ENCODE results near the gene PPP1R26.
A peak's percentile ranks its signal among the peaks of the same experiment; 100 is the strongest.

Gene PPP1R26

DNA sequence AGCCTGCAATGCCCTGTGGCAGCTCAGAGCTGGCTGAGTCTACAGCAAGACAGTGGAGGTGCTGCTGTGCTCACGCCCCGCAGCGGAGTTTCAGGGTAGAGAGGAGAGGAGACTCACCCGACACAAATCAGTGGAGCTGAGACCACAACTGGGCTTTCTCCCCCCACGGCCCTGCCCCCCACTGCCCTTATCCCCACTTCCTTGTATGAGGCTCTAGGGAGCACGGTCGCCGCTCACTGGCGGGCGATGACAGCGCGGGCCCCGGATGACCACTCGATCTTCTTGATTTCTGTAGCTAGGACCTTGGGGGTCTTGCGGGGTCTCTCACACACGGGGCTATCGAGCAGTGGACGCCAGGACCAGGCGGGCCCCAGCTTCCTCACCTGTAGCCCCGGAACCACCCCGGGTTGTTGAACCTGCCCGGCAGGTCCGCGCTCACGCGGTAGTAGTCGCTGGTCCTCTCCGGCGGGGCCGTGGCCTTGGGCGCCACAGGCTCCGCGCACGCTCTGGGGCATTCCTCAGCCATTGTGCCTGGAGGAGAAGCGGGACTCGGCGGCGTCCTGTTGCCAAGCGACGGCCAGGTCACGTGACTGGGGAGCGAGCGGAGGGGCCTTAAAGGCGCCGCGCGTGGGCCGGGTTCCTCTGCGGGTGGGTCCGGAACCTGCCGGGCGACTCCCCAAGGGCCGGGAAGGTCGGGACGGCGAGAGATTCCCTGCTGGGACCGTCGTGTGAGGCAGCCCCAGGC is 19.9 kb downstream of the PPP1R26 start:
- DNase-seq (ENCODE audit: low spot score in 2 of 2) (peak; percentile 70 to 81), ATAC-seq (replicated peaks; ENCODE audit: extremely low read depth, poor library complexity, severe bottlenecking) (peak; percentile 70)
- H3K36me3 Mint-ChIP-seq (ENCODE audit: insufficient read depth): peaks cover 16% of the 10 kb centered on the region
- peaks cover 29% of the 10 kb centered on the region for H3K4me1 Mint-ChIP-seq
- peak overlapping the region; percentile 70 for H3K27ac Mint-ChIP-seq (ENCODE audit: low read depth)
- peaks cover 20% of the 10 kb centered on the region for H3K27me3 Mint-ChIP-seq
- peak overlapping the region; percentile 91 for H3K4me3 Mint-ChIP-seq
- H3K9me3 Mint-ChIP-seq: no peaks in the 10 kb centered on the region

GRCh38 chr9:135500071-135500524 is 20.5 kb downstream of the PPP1R26 start:
- DNase-seq (ENCODE audit: low spot score in 2 of 2) (no peak), ATAC-seq (replicated peaks; ENCODE audit: extremely low read depth, poor library complexity, severe bottlenecking) (no peak)
- H3K27ac Mint-ChIP-seq (ENCODE audit: low read depth): peak overlapping the region; percentile 75
- no peaks in the 10 kb centered on the region for H3K9me3 Mint-ChIP-seq
- H3K4me1 Mint-ChIP-seq: peaks cover 29% of the 10 kb centered on the region
- H3K36me3 Mint-ChIP-seq (ENCODE audit: insufficient read depth): peaks cover 18% of the 10 kb centered on the region
- H3K27me3 Mint-ChIP-seq: peaks cover 14% of the 10 kb centered on the region
- peak overlapping the region; percentile 91 for H3K4me3 Mint-ChIP-seq

DNA sequence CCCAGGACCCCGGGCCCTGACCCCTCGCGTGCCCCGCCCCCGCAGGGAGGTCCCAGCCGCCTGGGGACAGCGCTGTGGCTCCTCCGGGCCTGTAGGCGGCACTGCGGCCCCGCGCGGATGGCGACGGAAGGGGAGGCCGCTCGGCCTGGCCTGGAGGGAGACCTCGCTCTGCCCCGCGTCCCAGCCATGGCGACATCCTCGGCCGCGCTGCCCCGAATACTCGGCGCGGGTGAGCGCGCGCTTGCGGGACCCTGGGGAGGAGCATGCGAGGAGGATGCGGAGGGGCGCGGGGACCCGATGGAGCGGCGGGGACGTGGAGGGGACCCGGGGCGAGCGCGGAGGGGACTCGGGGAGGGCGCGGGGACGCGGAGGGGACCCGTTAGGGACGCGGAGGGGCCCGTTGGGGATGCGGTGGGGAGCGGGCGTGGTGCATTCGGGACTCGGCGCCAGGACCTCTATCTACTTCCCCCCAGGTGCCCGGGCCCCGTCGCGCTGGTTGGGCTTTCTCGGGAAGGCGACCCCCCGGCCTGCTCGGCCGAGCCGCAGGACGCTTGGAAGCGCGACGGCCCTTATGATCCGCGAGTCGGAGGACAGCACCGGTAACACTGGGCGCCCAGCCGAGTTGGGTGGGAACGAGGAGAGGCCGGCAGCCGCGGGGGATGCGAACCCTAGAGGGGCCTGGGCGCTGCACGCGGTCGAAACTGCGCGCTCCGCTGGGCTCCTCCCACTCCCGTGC is 21.1 kb downstream of the PPP1R26 start, which contains the start of gene MRPS2:
MRPS2 (plus strand) TSS at position 158 of the 736 bp plus-strand sequence; CDS start at position 187, 29 bp downstream.
- peak; percentile 69 to 72 for DNase-seq (ENCODE audit: low spot score in 2 of 2)
- Mint-ChIP-seq H3K36me3 (ENCODE audit: insufficient read depth) (peaks cover 18% of the 10 kb centered on the region), H3K4me3 (peak within 1 kb of the TSS; percentile 91), H3K4me1 (peaks cover 29% of the 10 kb centered on the region), H3K27ac (ENCODE audit: low read depth) (peak within 1 kb of the TSS; percentile 75), H3K27me3 (peaks cover 9% of the 10 kb centered on the region), H3K9me3 (no peaks in the 10 kb centered on the region)
- peak; percentile 91 for ATAC-seq (replicated peaks; ENCODE audit: extremely low read depth, poor library complexity, severe bottlenecking)

- peaks cover 9% of the 10 kb centered on the region for H3K27me3 Mint-ChIP-seq
- no peak for DNase-seq (ENCODE audit: low spot score in 2 of 2)
- no peak for ATAC-seq (replicated peaks; ENCODE audit: extremely low read depth, poor library complexity, severe bottlenecking)
- H3K4me3 Mint-ChIP-seq: peak overlapping the region; percentile 91
- peak overlapping the region; percentile 38 for H3K27ac Mint-ChIP-seq (ENCODE audit: low read depth)
- H3K4me1 Mint-ChIP-seq: peaks cover 29% of the 10 kb centered on the region
- no peaks in the 10 kb centered on the region for H3K9me3 Mint-ChIP-seq
- peaks cover 18% of the 10 kb centered on the region for H3K36me3 Mint-ChIP-seq (ENCODE audit: insufficient read depth)
Measured at GRCh38 chr9:135501261-135502167, 21.9 kb downstream of the PPP1R26 start.

DNA sequence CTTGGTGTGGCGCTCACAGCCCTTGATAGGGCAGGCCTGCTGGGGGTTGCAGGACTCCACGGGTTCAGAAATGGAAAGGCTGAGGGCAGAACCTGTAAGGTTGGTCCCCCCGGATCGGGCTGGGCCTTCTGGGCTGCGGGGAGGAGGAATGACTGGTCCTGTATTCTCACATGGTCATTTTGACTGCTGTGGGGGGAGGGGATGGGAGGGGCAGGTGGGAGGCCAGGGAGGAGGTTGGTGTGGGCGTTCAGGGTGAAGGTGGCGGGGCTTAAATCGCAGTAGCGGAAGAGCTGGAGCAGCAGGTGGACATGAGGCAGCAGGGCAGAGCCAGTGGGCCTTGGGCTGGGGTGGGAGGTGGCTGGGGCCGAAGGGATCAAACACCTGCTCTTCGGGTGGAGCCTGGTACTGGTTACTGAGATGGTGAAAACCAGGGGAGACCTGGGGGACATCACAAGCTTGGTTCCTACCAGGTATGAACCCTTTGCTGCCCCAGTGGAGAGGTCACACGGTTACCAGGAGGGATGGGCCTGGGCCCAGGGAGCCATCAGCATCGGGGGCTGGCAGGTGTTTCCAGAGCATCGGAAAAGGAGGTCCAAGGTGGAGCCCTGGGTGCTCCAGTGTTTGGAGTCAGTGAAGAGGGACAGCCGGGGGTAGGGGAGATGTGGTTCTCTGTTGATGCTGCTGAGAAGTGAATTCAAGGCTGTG is 22.7 kb downstream of the PPP1R26 start:
- peaks cover 29% of the 10 kb centered on the region for H3K4me1 Mint-ChIP-seq
- peaks cover 18% of the 10 kb centered on the region for H3K36me3 Mint-ChIP-seq (ENCODE audit: insufficient read depth)
- no peak for ATAC-seq (replicated peaks; ENCODE audit: extremely low read depth, poor library complexity, severe bottlenecking)
- peak overlapping the region; percentile 38 for H3K27ac Mint-ChIP-seq (ENCODE audit: low read depth)
- DNase-seq (ENCODE audit: low spot score in 2 of 2): no peak
- peak overlapping the region; percentile 91 for H3K4me3 Mint-ChIP-seq
- H3K9me3 Mint-ChIP-seq: no peaks in the 10 kb centered on the region
- peaks cover 9% of the 10 kb centered on the region for H3K27me3 Mint-ChIP-seq

DNA sequence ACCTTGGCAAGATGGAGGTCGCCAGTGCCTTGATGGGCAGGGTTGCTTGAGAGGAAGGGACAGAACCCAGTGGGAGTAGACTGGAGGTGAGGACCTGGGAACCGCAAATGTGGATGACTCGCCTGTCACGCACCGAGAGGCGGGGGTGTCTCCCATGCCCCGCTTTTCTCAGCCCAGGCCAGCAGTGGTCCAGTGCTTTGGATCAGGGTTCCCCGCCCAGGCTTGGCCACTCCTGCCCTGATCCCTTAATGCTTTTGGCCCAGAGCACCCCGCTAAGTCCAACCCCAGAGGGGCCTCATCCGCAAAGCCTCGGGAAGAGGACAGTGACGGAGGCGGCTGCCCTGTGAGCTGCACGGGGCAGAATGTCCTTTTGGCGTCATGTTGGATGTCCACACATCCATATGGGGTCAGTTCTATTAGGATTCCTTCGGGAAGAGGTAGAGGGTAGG is 23.3 kb downstream of the PPP1R26 start:
- Mint-ChIP-seq H3K9me3 (no peaks in the 10 kb centered on the region), H3K36me3 (ENCODE audit: insufficient read depth) (peaks cover 18% of the 10 kb centered on the region), H3K4me1 (peaks cover 29% of the 10 kb centered on the region), H3K27me3 (peaks cover 6% of the 10 kb centered on the region), H3K4me3 (peak overlapping the region; percentile 91), H3K27ac (ENCODE audit: low read depth) (no peak overlapping the region)
- no peak for DNase-seq (ENCODE audit: low spot score in 2 of 2)
- ATAC-seq (replicated peaks; ENCODE audit: extremely low read depth, poor library complexity, severe bottlenecking): no peak

DNA sequence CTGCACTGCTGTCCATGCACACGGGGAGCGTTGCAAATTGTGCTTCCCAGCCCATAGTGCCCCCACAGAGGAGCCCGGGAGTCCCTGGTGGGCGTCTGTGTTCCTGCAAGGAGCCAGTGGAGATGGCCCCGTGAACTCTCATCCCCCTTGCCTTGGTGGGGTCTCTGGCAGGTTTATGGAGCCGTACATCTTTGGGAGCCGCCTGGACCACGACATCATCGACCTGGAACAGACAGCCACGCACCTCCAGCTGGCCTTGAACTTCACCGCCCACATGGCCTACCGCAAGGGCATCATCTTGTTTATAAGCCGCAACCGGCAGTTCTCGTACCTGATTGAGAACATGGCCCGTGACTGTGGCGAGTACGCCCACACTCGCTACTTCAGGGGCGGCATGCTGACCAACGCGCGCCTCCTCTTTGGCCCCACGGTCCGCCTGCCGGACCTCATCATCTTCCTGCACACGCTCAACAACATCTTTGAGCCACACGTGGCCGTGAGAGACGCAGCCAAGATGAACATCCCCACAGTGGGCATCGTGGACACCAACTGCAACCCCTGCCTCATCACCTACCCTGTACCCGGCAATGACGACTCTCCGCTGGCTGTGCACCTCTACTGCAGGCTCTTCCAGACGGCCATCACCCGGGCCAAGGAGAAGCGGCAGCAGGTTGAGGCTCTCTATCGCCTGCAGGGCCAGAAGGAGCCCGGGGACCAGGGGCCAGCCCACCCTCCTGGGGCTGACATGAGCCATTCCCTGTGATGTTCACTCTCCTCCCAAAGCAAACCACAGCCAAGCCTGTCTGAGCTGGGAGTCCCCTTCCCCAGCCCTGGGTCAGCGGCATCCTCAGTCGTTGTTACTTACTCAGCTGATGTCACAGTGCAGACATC is 24.0 kb downstream of the PPP1R26 start:
- DNase-seq (ENCODE audit: low spot score in 2 of 2) (no peak), ATAC-seq (replicated peaks; ENCODE audit: extremely low read depth, poor library complexity, severe bottlenecking) (no peak)
- Mint-ChIP-seq H3K27ac (ENCODE audit: low read depth) (no peak overlapping the region), H3K4me3 (peak overlapping the region; percentile 91), H3K9me3 (peaks cover 3% of the 10 kb centered on the region), H3K4me1 (peaks cover 29% of the 10 kb centered on the region), H3K27me3 (no peaks in the 10 kb centered on the region), H3K36me3 (ENCODE audit: insufficient read depth) (peaks cover 18% of the 10 kb centered on the region)

DNA sequence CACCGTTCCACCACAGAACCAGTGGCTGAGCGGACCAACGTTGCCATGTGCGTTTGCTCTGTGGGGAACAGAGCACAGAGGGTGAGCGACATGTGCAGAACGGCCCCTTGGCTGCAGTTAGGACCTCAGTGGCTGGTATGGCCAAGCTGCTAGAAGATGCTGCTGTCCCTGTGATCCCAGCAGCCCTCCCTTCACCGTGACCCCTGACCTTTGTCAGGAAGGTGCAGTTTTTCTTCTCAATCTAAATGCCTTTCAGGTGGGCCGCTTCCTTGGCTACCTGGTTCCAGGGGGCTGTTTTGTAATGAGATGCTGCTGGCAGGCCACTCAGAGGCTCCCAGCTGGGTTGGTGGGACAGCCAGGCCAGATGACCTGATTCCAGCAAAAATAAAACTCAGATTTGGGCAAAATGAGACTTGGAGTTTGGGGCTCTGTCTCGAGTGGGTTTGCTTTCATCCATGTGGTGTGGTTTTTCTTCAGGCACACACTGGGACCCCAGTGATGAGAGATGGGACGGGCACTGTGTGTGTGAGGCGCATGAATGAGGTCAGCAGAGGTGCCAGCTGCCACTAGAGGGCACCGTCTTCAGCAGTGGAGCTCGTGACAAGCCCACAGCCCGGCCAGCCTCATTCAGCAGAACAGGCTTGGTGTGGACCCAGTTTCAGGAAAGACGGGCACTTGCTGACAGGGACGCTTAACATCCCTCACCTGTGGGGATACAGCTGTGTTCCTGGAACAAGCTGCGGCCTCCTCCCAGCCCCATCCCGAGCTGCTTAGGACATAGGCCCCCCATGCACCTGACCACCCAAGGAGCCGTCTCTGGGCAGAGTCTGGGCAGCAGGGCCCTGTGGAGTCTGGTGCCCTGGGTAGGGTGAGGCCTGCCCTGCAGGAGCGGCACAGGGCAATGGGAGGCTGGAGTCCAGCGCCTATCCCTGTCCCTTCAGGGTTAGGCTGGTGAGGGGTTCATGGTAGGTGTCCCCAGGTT is 25.0 kb downstream of the PPP1R26 start:
- no peak for DNase-seq (ENCODE audit: low spot score in 2 of 2)
- Mint-ChIP-seq H3K9me3 (peaks cover 13% of the 10 kb centered on the region), H3K27ac (ENCODE audit: low read depth) (no peak overlapping the region), H3K36me3 (ENCODE audit: insufficient read depth) (peaks cover 15% of the 10 kb centered on the region), H3K4me1 (peaks cover 25% of the 10 kb centered on the region), H3K4me3 (no peak overlapping the region), H3K27me3 (no peaks in the 10 kb centered on the region)
- no peak for ATAC-seq (replicated peaks; ENCODE audit: extremely low read depth, poor library complexity, severe bottlenecking)

GRCh38 chr9:135505406-135506187 is 26.0 kb downstream of the PPP1R26 start:
- Mint-ChIP-seq H3K27ac (ENCODE audit: low read depth) (no peak overlapping the region), H3K36me3 (ENCODE audit: insufficient read depth) (peaks cover 10% of the 10 kb centered on the region)

More at GRCh38 chr9:135505406-135506187, 26.0 kb downstream of the PPP1R26 start:
- Mint-ChIP-seq H3K4me3 (no peak overlapping the region), H3K9me3 (peaks cover 13% of the 10 kb centered on the region), H3K4me1 (peaks cover 23% of the 10 kb centered on the region), H3K27me3 (no peaks in the 10 kb centered on the region)
- DNase-seq (ENCODE audit: low spot score in 2 of 2) (no peak), ATAC-seq (replicated peaks; ENCODE audit: extremely low read depth, poor library complexity, severe bottlenecking) (no peak)

Measured in central memory CD8-positive, alpha-beta T cell (primary cell).